ENCODE data around the gene PLEKHM3. TPM values are rescaled to one million over a fixed set of nuclear protein-coding genes. Genes with fewer than 3 reads are reported as not detected.
"Not testable (repeated sequence)": the region's sequence is repeated elsewhere in the genome, so short reads cannot be mapped to it uniquely, and the experiment has no call there.

Gene PLEKHM3
- total RNA-seq, 6 experiments from 2014 or later = 6.4 to 8.2 (median 7.2) TPM

GRCh38 chr2:207953354-207953753, 72.0 kb downstream of the PLEKHM3 start:
- no peaks in the 10 kb centered on the region for H3K4me1 Mint-ChIP-seq (ENCODE audit: low read depth)
- DNase-seq = no peak
- no peaks in the 10 kb centered on the region for H3K9me3 Mint-ChIP-seq
- no peak overlapping the region for H3K27ac Mint-ChIP-seq
- no peaks in the 10 kb centered on the region for H3K36me3 Mint-ChIP-seq (ENCODE audit: low read depth)
- no peaks in the 10 kb centered on the region; the same call in none of the 2 replicates for H3K27me3 Mint-ChIP-seq (ENCODE audit: insufficient read depth)
- no peak overlapping the region for H3K4me3 Mint-ChIP-seq
- no peak for TF ChIP-seq CTCF (IDR thresholded peaks at IDR 0.05)

- Mint-ChIP-seq H3K4me3 (no peak overlapping the region), H3K36me3 (ENCODE audit: low read depth) (no peaks in the 10 kb centered on the region), H3K9me3 (no peaks in the 10 kb centered on the region), H3K27ac (no peak overlapping the region), H3K27me3 (ENCODE audit: insufficient read depth) (no peaks in the 10 kb centered on the region; the same call in none of the 2 replicates), H3K4me1 (ENCODE audit: low read depth) (no peaks in the 10 kb centered on the region)
- no peak for TF ChIP-seq CTCF (IDR thresholded peaks at IDR 0.05)
- DNase-seq = no peak
Measured at GRCh38 chr2:207952564-207953345, 72.6 kb downstream of the PLEKHM3 start.

GRCh38 chr2:207951734-207952470, 73.4 kb downstream of the PLEKHM3 start:
- H3K4me3 Mint-ChIP-seq = no peak overlapping the region
- DNase-seq = no peak
- no peaks in the 10 kb centered on the region; the same call in none of the 2 replicates for H3K27me3 Mint-ChIP-seq (ENCODE audit: insufficient read depth)
- H3K36me3 Mint-ChIP-seq (ENCODE audit: low read depth) = no peaks in the 10 kb centered on the region
- TF ChIP-seq CTCF (IDR thresholded peaks at IDR 0.05) = no peak
- H3K4me1 Mint-ChIP-seq (ENCODE audit: low read depth) = no peaks in the 10 kb centered on the region
- no peaks in the 10 kb centered on the region for H3K9me3 Mint-ChIP-seq
- no peak overlapping the region for H3K27ac Mint-ChIP-seq

- no peaks in the 10 kb centered on the region for H3K4me1 Mint-ChIP-seq (ENCODE audit: low read depth)
- H3K4me3 Mint-ChIP-seq = no peak overlapping the region
- no peak overlapping the region for H3K27ac Mint-ChIP-seq
- no peak for DNase-seq
- H3K27me3 Mint-ChIP-seq (ENCODE audit: insufficient read depth) = no peaks in the 10 kb centered on the region; the same call in none of the 2 replicates
- TF ChIP-seq CTCF (IDR thresholded peaks at IDR 0.05) = no peak
- H3K9me3 Mint-ChIP-seq = no peaks in the 10 kb centered on the region
- H3K36me3 Mint-ChIP-seq (ENCODE audit: low read depth) = no peaks in the 10 kb centered on the region
Measured at GRCh38 chr2:207950761-207951114, 74.6 kb downstream of the PLEKHM3 start.

GRCh38 chr2:207950063-207950760, 75.1 kb downstream of the PLEKHM3 start:
- Mint-ChIP-seq H3K36me3 (ENCODE audit: low read depth) (no peaks in the 10 kb centered on the region), H3K27ac (no peak overlapping the region), H3K27me3 (ENCODE audit: insufficient read depth) (no peaks in the 10 kb centered on the region; the same call in none of the 2 replicates), H3K4me3 (no peak overlapping the region), H3K4me1 (ENCODE audit: low read depth) (no peaks in the 10 kb centered on the region), H3K9me3 (no peaks in the 10 kb centered on the region)
- DNase-seq = no peak
- TF ChIP-seq CTCF (IDR thresholded peaks at IDR 0.05) = no peak

- not testable (repeated sequence) for H3K27ac Mint-ChIP-seq; H3K36me3 Mint-ChIP-seq (ENCODE audit: low read depth); H3K4me1 Mint-ChIP-seq (ENCODE audit: low read depth); DNase-seq; H3K4me3 Mint-ChIP-seq; H3K27me3 Mint-ChIP-seq (ENCODE audit: insufficient read depth); H3K9me3 Mint-ChIP-seq
Measured at GRCh38 chr2:207949245-207949644, 76.1 kb downstream of the PLEKHM3 start.
